GM23248 (cell line): ENCODE results near the gene SESN1.

Experiments used
- EZH2 ChIP-seq: fragments of 200-600 bp; sonication (generic); IDR thresholded peaks from 2 replicates; pipeline ENCODE4 v1.6.1; 2018; ENCODE audit warnings: antibody characterized with exemption, mild to moderate bottlenecking; ENCODE audit not compliant: insufficient read depth, poor library complexity, severe bottlenecking
- EZH2phosphoT487 ChIP-seq: fragments of 200-600 bp; sonication (generic); IDR thresholded peaks from 2 replicates; pipeline ENCODE4 v1.6.1; 2018; ENCODE audit warnings: antibody characterized with exemption, moderate library complexity, mild to moderate bottlenecking, low read depth; ENCODE audit not compliant: insufficient read depth

DNA sequence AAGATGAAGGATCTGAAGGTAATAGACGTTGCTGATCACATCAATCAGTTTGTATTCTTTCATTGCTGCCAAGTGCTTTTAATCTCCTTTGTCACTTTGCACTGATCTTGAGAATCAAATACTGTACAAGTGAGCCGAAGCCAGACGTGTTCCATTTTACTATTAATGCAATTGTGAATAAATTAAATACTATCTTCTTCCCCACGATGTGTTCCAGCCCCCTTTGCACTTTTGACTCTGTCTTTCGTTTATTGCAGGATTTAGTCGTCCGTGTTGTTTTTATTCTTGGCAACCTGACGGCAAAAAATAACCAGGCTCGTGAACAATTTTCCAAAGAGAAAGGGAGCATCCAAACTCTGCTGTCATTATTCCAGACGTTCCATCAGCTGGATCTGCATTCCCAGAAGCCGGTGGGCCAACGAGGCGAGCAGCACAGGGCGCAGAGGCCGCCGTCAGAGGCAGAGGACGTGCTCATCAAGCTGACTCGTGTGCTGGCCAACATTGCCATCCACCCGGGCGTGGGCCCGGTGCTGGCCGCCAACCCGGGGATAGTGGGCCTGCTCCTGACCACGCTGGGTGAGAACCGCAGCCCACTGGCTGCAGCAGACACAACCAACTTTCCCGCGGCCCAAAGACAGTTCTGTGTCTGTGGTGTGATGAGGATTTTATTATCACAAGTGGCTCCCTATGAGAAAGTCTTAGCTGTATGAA, 141.7 kb downstream of the SESN1 start:
- TF ChIP-seq EZH2 (no peak), EZH2phosphoT487 (no peak)
